ENCODE results near the gene HSPA1L. TPM values are rescaled to one million over a fixed set of nuclear protein-coding genes. Genes with fewer than 3 reads are reported as not detected.
A peak's percentile ranks its signal among the peaks of the same experiment; 100 is the strongest.
"Not testable (repeated sequence)": the region's sequence is repeated elsewhere in the genome, so short reads cannot be mapped to it uniquely, and the experiment has no call there.

The HSPA1L gene
- total and polyA plus RNA-seq, 5 experiments from 2014 or later: 0.56 to 4.0 (median 1.6) TPM

DNA sequence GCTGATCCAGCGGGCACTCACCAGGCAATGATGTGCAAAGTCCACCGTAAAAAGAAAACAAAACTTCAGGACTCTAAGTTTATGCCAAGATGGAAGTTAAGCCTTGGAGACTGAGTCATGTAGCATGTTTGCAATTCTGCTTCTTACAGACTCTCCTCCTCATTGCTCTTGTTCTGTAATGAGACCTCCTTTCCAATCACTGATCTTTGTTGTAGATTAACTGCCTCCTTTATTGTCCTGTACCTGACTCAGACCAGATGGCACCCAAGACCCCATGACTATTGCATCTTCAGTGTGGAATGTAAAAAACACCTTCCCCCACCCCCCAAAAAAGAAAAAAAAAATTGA lies 36.4 kb upstream of the HSPA1L start:
- Mint-ChIP-seq H3K27me3 (no peaks in the 10 kb centered on the region), H3K27ac (peak overlapping the region in 2 of 10 donors; percentile 8 to 26), H3K9me3 (no peaks in the 10 kb centered on the region), H3K36me3 (no peaks in the 10 kb centered on the region), H3K4me3 (no peak overlapping the region), H3K4me1 (peaks cover 0 to 5% (median 0%) of the 10 kb centered on the region in 4 donors)
- DNase-seq (no peak), ATAC-seq (no peak)
- POLR2A ChIA-PET: no interaction called here

DNA sequence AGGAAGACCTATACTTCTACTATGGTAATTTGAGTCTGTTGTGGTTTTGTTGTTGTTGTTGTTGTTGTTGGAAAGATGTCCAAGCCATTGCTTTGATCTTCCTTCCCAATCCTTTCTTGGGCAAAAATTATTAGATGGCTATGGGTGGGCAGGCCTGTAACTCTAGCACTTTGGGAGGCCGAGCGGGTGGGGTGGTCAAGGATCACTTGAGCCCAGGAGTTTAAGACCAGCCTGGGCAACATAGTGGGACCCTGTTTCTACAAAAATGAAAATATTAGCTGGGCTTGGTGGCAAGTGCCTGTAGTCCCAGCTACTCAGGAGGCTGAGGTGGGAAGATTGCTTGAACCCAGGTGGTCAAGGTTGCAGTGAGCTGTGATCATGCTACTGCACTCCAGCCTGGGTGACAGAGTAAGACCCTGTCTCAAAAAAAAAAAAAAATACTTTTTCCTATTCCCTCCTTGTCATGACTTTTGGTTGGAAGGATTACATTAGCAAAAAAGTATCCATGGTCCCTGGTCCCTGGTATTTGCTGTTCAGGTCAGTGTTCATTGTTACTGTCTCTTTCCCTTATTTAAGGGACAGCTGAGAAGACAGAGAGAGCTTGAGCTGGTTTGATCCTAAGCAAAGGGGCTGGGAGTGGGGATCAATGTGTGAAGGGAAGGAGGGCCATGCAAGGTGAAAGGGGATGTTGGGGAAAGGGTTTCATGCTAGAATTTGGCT lies 35.8 kb upstream of the HSPA1L start:
- Mint-ChIP-seq H3K27me3 (no peaks in the 10 kb centered on the region), H3K4me1 (peaks cover 0 to 5% (median 0%) of the 10 kb centered on the region in 4 donors), H3K9me3 (no peaks in the 10 kb centered on the region), H3K4me3 (no peak overlapping the region), H3K27ac (peak overlapping the region in 1 of 10 donors; percentile 8), H3K36me3 (no peaks in the 10 kb centered on the region)
- POLR2A ChIA-PET: interaction anchor here (0.7 kb wide), 1 partner anchor 37 kb away, joined by 3 read pairs; no protein-coding TSS in a partner anchor
- DNase-seq (no peak), ATAC-seq (no peak)

DNA sequence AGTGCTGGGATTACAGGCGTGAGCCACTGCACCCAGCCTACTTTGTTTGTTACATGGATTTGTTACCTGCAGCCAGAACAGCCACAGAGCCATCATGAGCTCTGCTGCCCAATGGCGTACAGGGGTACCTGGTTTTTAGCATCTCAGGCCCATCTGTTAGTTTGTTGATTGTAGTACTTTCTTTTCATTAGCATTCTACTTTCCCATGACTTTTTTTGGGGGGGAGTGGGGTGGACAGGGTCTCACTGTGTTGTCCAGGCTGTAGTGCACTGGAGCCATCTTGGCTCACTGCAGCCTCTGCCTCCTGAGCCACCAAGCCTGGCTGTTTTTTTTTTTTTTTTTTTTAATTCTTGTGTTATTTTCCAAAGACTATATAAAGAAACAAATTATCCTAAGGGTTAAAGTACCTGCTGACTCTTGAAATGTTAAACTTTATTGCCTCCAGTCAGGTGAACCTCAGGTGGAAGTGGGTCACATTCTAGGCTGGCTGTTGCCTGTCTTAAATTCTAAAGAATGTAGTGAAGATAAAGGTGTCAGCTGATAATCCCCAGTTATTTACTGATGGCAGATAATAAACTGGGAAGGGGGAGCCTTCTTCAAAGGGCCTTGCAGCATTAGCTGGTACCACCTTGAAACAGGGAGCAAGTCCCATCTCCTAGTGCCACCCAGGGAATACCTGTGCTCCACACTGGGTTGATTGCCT lies 32.3 kb upstream of the HSPA1L start:
- Mint-ChIP-seq H3K9me3 (no peaks in the 10 kb centered on the region), H3K27ac (no peak overlapping the region), H3K36me3 (peaks cover 0 to 8% (median 0%) of the 10 kb centered on the region in 3 donors), H3K4me3 (no peak overlapping the region), H3K4me1 (peaks cover 0 to 5% (median 1%) of the 10 kb centered on the region in 4 donors), H3K27me3 (no peaks in the 10 kb centered on the region)
- DNase-seq (no peak), ATAC-seq (no peak)
- POLR2A ChIA-PET: interaction anchor here (1.3 kb wide), 1 partner anchor 9 kb away, joined by 4 read pairs; no protein-coding TSS in a partner anchor

DNA sequence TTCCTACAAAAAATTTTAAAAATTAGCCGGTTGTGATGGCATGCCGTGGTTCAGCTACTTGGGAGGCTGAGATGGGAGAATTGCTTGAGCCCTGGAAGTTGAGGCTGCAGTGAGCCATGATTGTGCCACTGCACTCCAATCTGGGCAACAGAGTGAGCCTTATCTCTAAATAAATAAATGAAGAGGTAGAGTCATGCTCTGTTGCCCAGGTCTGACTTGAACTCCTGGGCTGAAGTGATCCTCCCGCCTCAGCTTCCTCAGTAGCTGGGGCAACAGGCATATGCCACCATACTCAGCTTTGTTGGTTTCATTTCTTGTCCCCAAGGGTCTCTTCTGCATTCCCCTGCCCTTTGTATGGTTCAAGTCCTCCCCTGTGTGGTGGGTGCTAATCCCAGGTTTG lies 29.4 kb upstream of the HSPA1L start:
- Mint-ChIP-seq H3K27ac (peak overlapping the region in 4 of 10 donors; percentile 48 to 78 (median 68)), H3K4me1 (peaks cover under 1 to 7% (median 2%) of the 10 kb centered on the region in 4 donors), H3K9me3 (no peaks in the 10 kb centered on the region), H3K4me3 (no peak overlapping the region), H3K36me3 (peaks cover 0 to 30% (median 4%) of the 10 kb centered on the region in 3 donors), H3K27me3 (no peaks in the 10 kb centered on the region)
- POLR2A ChIA-PET: interaction anchor here (0.7 to 1.1 kb wide), 3 partner anchors 9 to 1015 kb away, joined by 3 to 5 read pairs (median 3); no protein-coding TSS in a partner anchor
- no peak for ATAC-seq
- DNase-seq: no peak

DNA sequence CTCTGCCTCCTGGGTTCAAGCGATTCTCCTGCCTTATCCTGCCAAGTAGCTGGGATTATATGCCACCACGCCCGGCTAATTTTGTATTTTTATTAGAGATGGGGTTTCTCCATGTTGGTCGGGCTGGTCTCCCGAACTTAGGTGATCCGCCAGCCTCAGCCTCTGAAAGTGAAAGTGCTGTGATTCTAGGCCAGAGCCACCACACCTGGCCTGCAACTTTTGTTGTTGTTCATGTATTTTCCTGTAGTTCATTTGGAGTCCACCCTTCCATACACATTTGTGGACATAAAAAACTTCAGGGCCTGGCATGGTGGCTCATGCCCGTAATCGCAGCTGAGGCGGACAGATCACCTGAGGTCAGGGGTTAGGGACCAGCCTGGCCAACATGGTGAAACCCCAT lies 27.0 kb upstream of the HSPA1L start:
- peaks cover 10 to 28% (median 19%) of the 10 kb centered on the region in 4 donors for H3K4me1 Mint-ChIP-seq
- H3K27me3 Mint-ChIP-seq: no peaks in the 10 kb centered on the region
- DNase-seq (no peak), ATAC-seq (no peak)
- no peaks in the 10 kb centered on the region for H3K9me3 Mint-ChIP-seq
- peaks cover 0 to 54% (median 12%) of the 10 kb centered on the region in 3 donors for H3K36me3 Mint-ChIP-seq
- POLR2A ChIA-PET: no interaction called here
- H3K27ac Mint-ChIP-seq: peak overlapping the region in 3 of 10 donors; percentile 15 to 47 (median 36)
- no peak overlapping the region for H3K4me3 Mint-ChIP-seq

DNA sequence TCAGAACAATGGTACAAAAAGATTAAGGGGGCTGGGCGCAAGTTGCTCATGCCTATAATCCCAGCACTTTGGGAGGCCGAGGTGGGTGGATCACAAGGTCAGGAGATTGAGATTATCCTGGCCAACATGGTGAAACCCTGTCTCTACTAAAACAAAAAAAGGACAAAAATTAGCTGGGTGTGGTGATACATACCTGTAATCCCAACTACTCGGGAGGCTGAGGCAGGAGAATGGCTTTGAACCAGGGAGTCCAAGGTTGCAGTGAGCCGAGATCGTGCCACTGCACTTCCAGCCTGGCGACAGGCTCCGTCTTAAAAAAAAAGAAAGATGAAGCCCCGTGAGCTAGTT lies 24.7 kb upstream of the HSPA1L start:
- Mint-ChIP-seq H3K4me1 (peaks cover 16 to 43% (median 37%) of the 10 kb centered on the region in 4 donors), H3K27ac (peak overlapping the region in 3 of 10 donors; percentile 48 to 99 (median 56))
- not testable (repeated sequence) for H3K4me3 Mint-ChIP-seq

DNA sequence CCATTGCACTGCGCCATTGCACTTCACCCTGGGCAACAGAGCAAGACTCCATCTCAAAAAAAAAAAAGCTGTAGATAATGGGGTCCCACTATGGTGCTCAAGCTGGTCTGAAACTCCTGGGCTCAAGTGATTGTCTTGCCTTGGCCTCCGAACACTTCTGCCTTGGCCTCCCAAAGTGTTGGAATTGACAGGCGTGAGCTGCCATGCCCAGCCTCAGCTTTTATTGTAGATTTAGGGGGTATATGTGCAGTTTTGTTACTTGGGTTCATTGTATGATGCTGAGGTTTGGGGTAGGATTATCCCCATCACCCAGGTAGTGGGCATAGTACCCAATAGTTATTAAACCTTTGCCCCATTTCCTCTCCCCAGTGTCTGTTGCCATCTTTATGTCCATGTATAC lies 23.9 kb upstream of the HSPA1L start:
- H3K36me3 Mint-ChIP-seq: peaks cover 0 to 61% (median 15%) of the 10 kb centered on the region in 3 donors
- H3K27ac Mint-ChIP-seq: peak overlapping the region in 9 of 10 donors; percentile 9 to 99 (median 48)
- POLR2A ChIA-PET: interaction anchor here (0.6 to 2.0 kb wide), 5 partner anchors 9 to 298 kb away, joined by 3 to 7 read pairs (median 6); partner anchors contain the start of genes C6orf47 and NEU1

More for the DNA sequence above, 24.7 kb upstream of the HSPA1L start:
- POLR2A ChIA-PET: interaction anchor here (0.6 to 2.0 kb wide), 4 partner anchors 23 to 299 kb away, joined by 3 to 6 read pairs (median 3); partner anchors contain the start of gene NEU1
- not testable (repeated sequence) for H3K9me3 Mint-ChIP-seq, ATAC-seq, DNase-seq, H3K27me3 Mint-ChIP-seq
- peaks cover 0 to 61% (median 15%) of the 10 kb centered on the region in 3 donors for H3K36me3 Mint-ChIP-seq

DNA sequence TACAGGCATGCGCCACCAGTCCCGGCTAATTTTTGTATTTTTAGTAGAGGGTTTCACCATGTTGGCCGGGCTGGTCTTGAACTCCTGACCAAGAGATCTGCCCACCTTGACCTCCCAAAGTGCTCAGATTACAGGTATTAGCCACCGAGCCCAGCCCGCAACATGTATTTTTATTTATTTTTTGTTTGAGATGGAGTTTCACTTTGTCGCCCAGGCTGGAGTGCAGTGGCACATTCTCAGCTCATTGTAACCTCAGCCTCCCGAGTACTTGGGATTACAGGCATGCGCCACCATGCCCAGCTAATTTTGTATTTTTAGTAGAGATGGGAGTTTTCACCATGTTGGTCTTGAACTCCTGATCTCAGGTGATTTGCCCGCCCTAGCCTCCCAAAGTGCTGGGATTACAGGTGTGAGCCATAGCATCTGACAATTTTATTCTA lies 23.1 kb upstream of the HSPA1L start:
- Mint-ChIP-seq H3K27ac (peak overlapping the region in 7 of 10 donors; percentile 43 to 99 (median 99)), H3K4me1 (peaks cover 17 to 48% (median 42%) of the 10 kb centered on the region in 4 donors), H3K4me3 (peak overlapping the region in 9 of 10 donors; percentile 2 to 100 (median 95)), H3K36me3 (peaks cover 0 to 59% (median 15%) of the 10 kb centered on the region in 3 donors)
- DNase-seq, H3K9me3 Mint-ChIP-seq, H3K27me3 Mint-ChIP-seq, ATAC-seq: not testable (repeated sequence)
- POLR2A ChIA-PET: interaction anchor here (0.6 to 2.0 kb wide), 4 partner anchors 8 to 177 kb away, joined by 3 to 7 read pairs (median 5); partner anchors contain the start of genes C6orf47, LY6G5C and NEU1

More for the DNA sequence above, 23.9 kb upstream of the HSPA1L start:
- no peak for DNase-seq
- no peak for ATAC-seq
- peaks cover 17 to 46% (median 41%) of the 10 kb centered on the region in 4 donors for H3K4me1 Mint-ChIP-seq
- H3K27me3 Mint-ChIP-seq: no peaks in the 10 kb centered on the region
- peak overlapping the region in 7 of 10 donors; percentile 1 to 58 (median 20) for H3K4me3 Mint-ChIP-seq
- H3K9me3 Mint-ChIP-seq: no peaks in the 10 kb centered on the region

DNA sequence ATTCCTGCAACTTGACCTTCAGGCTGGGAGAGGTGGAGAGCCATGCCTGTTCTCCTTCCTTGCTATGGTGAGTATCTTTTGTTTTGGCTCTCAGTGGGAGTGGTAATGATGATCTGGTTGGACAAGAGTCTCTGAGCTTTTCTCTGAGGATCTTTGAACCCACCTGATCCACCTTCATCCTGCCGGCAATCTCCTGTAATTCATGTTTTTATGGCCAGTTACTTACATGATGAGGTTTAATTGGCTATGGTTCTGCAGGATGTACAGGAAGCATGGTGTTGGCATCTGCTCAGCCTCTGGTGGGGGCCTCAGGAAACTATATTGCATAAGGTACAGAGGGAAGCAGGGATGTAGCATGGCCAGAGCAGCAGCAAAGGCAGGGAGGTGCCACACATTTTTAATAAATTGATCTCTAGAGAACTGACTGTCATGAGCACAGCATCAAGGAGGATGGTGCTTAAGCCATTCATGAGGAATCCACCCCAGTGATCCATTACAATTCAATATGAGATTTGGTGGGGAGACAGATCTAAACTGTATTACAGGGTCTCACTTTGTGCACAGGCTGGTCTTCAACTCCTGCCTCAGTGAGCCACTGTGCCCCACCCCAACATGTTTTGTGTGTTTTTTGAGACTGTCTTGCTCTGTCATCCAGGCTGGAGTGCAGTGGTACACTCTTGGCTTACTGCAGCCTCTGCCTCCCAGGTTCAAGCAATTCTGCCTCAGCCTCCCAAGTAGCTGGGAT lies 22.5 kb upstream of the HSPA1L start:
- Mint-ChIP-seq H3K4me1 (peaks cover 17 to 51% (median 43%) of the 10 kb centered on the region in 4 donors), H3K27me3 (no peaks in the 10 kb centered on the region), H3K4me3 (peak overlapping the region; percentile 91 to 100 (median 97)), H3K36me3 (peaks cover 0 to 57% (median 15%) of the 10 kb centered on the region in 3 donors), H3K9me3 (no peaks in the 10 kb centered on the region), H3K27ac (peak overlapping the region; percentile 92 to 100 (median 99))
- ATAC-seq (no peak), DNase-seq (no peak)
- POLR2A ChIA-PET: interaction anchor here (0.6 to 4.2 kb wide), 6 partner anchors 25 to 176 kb away, joined by 3 to 14 read pairs (median 5); partner anchors contain the start of genes C6orf47, CSNK2B, EHMT2 and GPANK1

DNA sequence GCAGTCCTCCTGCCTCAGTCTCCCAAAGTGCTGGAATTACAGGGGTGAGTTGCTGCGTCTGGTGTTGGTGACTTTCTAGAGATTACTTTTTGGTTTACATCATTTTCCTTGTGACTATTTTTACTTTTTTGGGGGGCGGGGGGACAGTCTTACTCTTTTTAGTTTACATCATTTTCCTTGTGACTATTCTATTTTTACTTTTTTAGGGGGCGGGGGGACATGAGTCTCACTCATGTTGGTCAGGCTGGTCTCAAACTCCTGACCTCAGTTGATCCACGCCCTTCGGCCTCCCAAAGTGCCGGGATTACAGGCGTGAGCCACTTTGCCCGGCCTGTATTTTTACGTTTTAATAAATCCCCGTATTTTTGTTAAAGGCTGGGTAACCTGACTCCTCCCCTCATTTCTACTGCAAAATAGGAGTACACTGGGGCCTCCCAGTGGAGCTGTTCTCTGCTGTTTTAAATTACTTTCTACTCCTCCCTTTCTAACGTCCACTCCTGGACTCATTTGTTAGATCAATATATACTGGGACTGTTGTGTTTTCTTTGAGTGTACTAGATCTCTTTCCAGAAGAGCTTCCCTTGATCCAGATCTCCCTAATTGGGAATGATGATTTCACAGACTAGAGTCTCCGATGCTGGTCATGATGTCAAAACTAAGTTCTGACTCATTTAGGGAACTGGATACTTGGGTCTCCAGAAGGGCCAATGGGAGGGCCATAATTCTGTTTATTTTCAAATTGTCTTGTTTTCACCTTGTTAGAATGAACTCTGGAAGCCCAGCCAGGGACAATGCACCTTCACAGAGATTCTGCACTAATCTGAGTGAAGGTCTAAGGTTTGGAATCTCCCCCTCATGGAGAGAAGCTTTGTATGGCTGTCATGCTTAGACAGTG lies 21.6 kb upstream of the HSPA1L start:
- Mint-ChIP-seq H3K27ac (peak overlapping the region; percentile 94 to 100 (median 99)), H3K4me3 (peak overlapping the region; percentile 91 to 100 (median 97)), H3K36me3 (peaks cover 0 to 57% (median 15%) of the 10 kb centered on the region in 3 donors), H3K9me3 (no peaks in the 10 kb centered on the region), H3K4me1 (peaks cover 17 to 51% (median 43%) of the 10 kb centered on the region in 4 donors), H3K27me3 (no peaks in the 10 kb centered on the region)
- DNase-seq: no peak
- ATAC-seq: peak in 1 of 2 donors; percentile 21
- POLR2A ChIA-PET: interaction anchor here (0.6 to 4.2 kb wide), 8 partner anchors 26 to 194 kb away, joined by 4 to 14 read pairs (median 5); partner anchors contain the start of genes CSNK2B, DDAH2, EHMT2 and GPANK1

DNA sequence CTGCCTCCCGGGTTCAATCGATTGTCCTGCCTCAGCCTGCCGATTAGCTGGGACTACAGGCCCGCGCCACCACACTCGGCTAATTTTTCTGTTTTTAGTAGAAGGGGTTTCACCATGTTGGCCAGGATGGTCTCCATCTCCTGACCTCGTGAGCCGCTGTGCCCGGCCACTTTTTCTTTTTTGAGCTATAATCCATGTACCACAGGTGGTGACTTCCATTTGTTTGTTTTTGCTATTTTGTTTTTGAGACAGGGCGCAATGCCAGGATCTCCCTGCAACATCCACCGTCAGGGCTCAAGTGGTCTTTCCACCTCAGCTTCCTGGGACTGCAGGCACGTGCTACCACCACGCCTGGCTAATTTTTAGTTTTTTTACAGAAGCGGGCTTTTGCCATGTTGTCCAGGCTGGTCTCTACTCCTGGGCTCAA lies 21.0 kb upstream of the HSPA1L start:
- H3K9me3 Mint-ChIP-seq: no peaks in the 10 kb centered on the region
- H3K4me3 Mint-ChIP-seq: peak overlapping the region; percentile 91 to 100 (median 97)
- DNase-seq (no peak), ATAC-seq (no peak)
- peaks cover 17 to 53% (median 43%) of the 10 kb centered on the region in 4 donors for H3K4me1 Mint-ChIP-seq
- POLR2A ChIA-PET: interaction anchor here (0.6 to 4.2 kb wide), 12 partner anchors 27 to 216 kb away, joined by 3 to 18 read pairs (median 5); partner anchors contain the start of genes CSNK2B, DDAH2, EHMT2 and GPANK1
- peaks cover 0 to 50% (median 15%) of the 10 kb centered on the region in 3 donors for H3K36me3 Mint-ChIP-seq
- H3K27ac Mint-ChIP-seq: peak overlapping the region; percentile 94 to 100 (median 99)
- H3K27me3 Mint-ChIP-seq: no peaks in the 10 kb centered on the region
